HepG2 (cell line): Measurements from ENCODE around the gene SAMSN1. TPM values are rescaled to one million over a fixed set of nuclear protein-coding genes. Genes with fewer than 3 reads are reported as not detected.

Experiments
- ATAC-seq: fragments of 200-7000 bp; cut with Tn5 transposase; 3 replicates; pipeline ENCODE4 v1.9.1; 2020; ENCODE audit warnings: mild to moderate bottlenecking, moderate library complexity
- BruUV-seq: library from RNA; stranded (reverse); fragments of 400-500 nt; replicated peaks from 2 replicates; lab custom pipeline; 2021; lab: Mats Ljungman, UMichigan
- CTCF ChIA-PET: fragments of 300-600 bp; formaldehyde crosslinking; extraction: SDS; loops from one replicate; lab custom pipeline; 2021; ENCODE audit warnings: low total read pairs, inconsistent platforms, low intra/inter-chr PET ratio; lab: Yijun Ruan, JAX
- POLR2A ChIA-PET: fragments of 350-600 bp; sonication (Branson Sonifier 250); formaldehyde crosslinking; loops from one replicate; lab custom pipeline; 2020; ENCODE audit warnings: antibody characterized with exemption, inconsistent platforms; lab: Yijun Ruan, JAX
- DNase-seq: peaks from one replicate; pipeline ENCODE4 v3.0.0-alpha.2; 2015; ENCODE audit warnings: low spot score
- FAIRE-seq: peaks from 3 replicates; lab custom pipeline; 2011; peaks lifted over from hg19 to GRCh38; lab: Jason Lieb, UNC
- H2AFZ ChIP-seq: one replicate; pipeline ENCODE4 v1.6.1; 2011; ENCODE audit warnings: low read length, inconsistent platforms
- H3K27ac ChIP-seq: fragments of 300-600 bp; 3 replicates; pipeline ENCODE4 v1.8.0; 2011; ENCODE audit warnings: mixed run types, mild to moderate bottlenecking, mixed read lengths, low read length, inconsistent platforms; ENCODE audit not compliant: insufficient read depth; ENCODE audit errors: extremely low read length
- H3K27me3 ChIP-seq, 2 experiments: fragments of 200-600 bp in 1 of 2; 2 replicates in 1 of 2; 3 replicates in 1 of 2; pipeline versions ENCODE4 v1.6.0 to v1.8.0; 2011; ENCODE audit warnings: low read length in 2 of 2, mild to moderate bottlenecking in 2 of 2, moderate library complexity in 2 of 2, inconsistent platforms in 1 of 2; ENCODE audit not compliant: insufficient read depth in 2 of 2, control insufficient read depth in 1 of 2
- H3K36me3 ChIP-seq, 2 experiments: fragments of 200-600 bp in 1 of 2; replicated peaks in 1 of 2; 2 replicates in 1 of 2; 3 replicates in 1 of 2; pipeline versions ENCODE4 v1.5.1 to v1.8.0; 2011; ENCODE audit warnings: low read length in 2 of 2, inconsistent platforms in 1 of 2; ENCODE audit not compliant: insufficient read depth in 2 of 2, control insufficient read depth in 1 of 2
- H3K4me1 ChIP-seq: 2 replicates; pipeline ENCODE4 v1.5.1; 2012; ENCODE audit warnings: low read length, inconsistent platforms; ENCODE audit not compliant: insufficient read depth
- H3K4me2 ChIP-seq: 2 replicates; pipeline ENCODE4 v1.6.0; 2011; ENCODE audit warnings: low read depth, low read length, inconsistent platforms
- H3K4me3 ChIP-seq, 3 experiments: fragments of 200-600 bp in 1 of 3; sonication (generic), shearing (Covaris generic) in 1 of 3; replicated peaks in 1 of 3; 2 replicates each; pipeline ENCODE4 v1.5.1; 2011 to 2016; ENCODE audit warnings: low read length in 3 of 3, inconsistent platforms in 2 of 3, low read depth in 2 of 3, mild to moderate bottlenecking in 2 of 3, control low read depth in 1 of 3, mixed read lengths in 1 of 3; ENCODE audit not compliant: insufficient read depth in 1 of 3
- H3K79me2 ChIP-seq: one replicate; pipeline ENCODE4 v1.6.1; 2011; ENCODE audit warnings: low read length, inconsistent platforms; ENCODE audit not compliant: insufficient read depth
- H3K9ac ChIP-seq: 2 replicates; pipeline ENCODE4 v1.6.0; 2011; ENCODE audit warnings: mild to moderate bottlenecking, low read depth, low read length, inconsistent platforms; ENCODE audit not compliant: insufficient read depth
- H3K9me3 ChIP-seq: 2 replicates; pipeline ENCODE4 v1.5.1; 2012; ENCODE audit warnings: mild to moderate bottlenecking, low read length
- H4K20me1 ChIP-seq: 2 replicates; pipeline ENCODE4 v1.6.0; 2011; ENCODE audit warnings: inconsistent platforms, mild to moderate bottlenecking, low read length, moderate library complexity; ENCODE audit not compliant: insufficient read depth
- DR1 ChIP-seq: sonication (generic); formaldehyde crosslinking; IDR thresholded peaks from 2 replicates; pipeline ENCODE4 v1.8.0; 2021; ENCODE audit warnings: mild to moderate bottlenecking, missing genetic modification reagents, inconsistent platforms
- MAFG ChIP-seq: sonication (generic); formaldehyde crosslinking; IDR thresholded peaks from 2 replicates; pipeline ENCODE4 v1.5.1; 2020; ENCODE audit warnings: mild to moderate bottlenecking, missing genetic modification reagents
- TAF1 ChIP-seq: sonication (generic); formaldehyde crosslinking; IDR thresholded peaks from 2 replicates; pipeline ENCODE4 v1.4.0; 2020; ENCODE audit warnings: missing genetic modification reagents
- ZNF652 ChIP-seq: IDR thresholded peaks from 2 replicates; pipeline ENCODE4 v1.6.1; 2016; ENCODE audit warnings: low read depth, borderline replicate concordance
- WGBS: methylation state at CpG from one replicate; pipeline ENCODE4 v1.1.6; 2017; ENCODE audit warnings: low lambda C conversion rate; 5-methylcytosine and 5-hydroxymethylcytosine counted together
- in situ Hi-C: cut with HindIII; loops from 2 replicates; pipeline ENCODE4 v1.10.0; 2017; ENCODE audit warnings: low pct_unique_long_range_greater_than_20kb; ENCODE audit not compliant: extremely low pct_ligation_motif_present
- intact Hi-C: fragments of 100-400 bp; cut with micrococcal nuclease; formaldehyde crosslinking; loops from one replicate; pipeline ENCODE4 v1.10.0; 2022; ENCODE audit not compliant: unreplicated experiment
- polyA plus RNA-seq, 8 experiments: library from polyadenylated mRNA; depleted of rRNA in 3 of 8; stranded (reverse) in 7 of 8; unstranded in 1 of 8; fragments of >200 nt; fragmentation: Illumina TruSeq in 4 of 8; extraction: Trizol in 4 of 8; gene quantifications; 2 replicates each; pipeline versions ENCODE4 v1.2.1 to v1.2.3, GENCODE V29; 2011 to 2016; ENCODE audit warnings: low read depth in 4 of 8, missing spikeins in 1 of 8, mixed read lengths in 1 of 8; ENCODE audit not compliant: insufficient read depth in 1 of 8
- total RNA-seq, 5 experiments: library from RNA; depleted of rRNA; stranded (reverse); fragments of >200 nt; fragmentation: Illumina TruSeq; extraction: Trizol; gene quantifications; 2 replicates each; pipeline ENCODE4 v1.2.3, GENCODE V29; 2016; ENCODE audit warnings: low read depth in 1 of 5
- TF ChIP-seq, protein P1 (sequence below): IDR thresholded peaks from 2 replicates; pipeline ENCODE4 v1.6.1; 2016; ENCODE audit warnings: missing compliant biosample characterization, missing genetic modification reagents, borderline replicate concordance
- TF ChIP-seq, protein P2 (sequence below): sonication (generic); formaldehyde crosslinking; IDR thresholded peaks from 2 replicates; pipeline ENCODE4 v1.5.1; 2020; ENCODE audit warnings: missing genetic modification reagents, mild to moderate bottlenecking, borderline replicate concordance

Gene SAMSN1
- total and polyA plus RNA-seq, 2 of the 13 experiments (the other 11 are each of a cell fraction or from before 2014, with no cell fraction given), result 0.09 TPM; not detected in 1

DNA sequence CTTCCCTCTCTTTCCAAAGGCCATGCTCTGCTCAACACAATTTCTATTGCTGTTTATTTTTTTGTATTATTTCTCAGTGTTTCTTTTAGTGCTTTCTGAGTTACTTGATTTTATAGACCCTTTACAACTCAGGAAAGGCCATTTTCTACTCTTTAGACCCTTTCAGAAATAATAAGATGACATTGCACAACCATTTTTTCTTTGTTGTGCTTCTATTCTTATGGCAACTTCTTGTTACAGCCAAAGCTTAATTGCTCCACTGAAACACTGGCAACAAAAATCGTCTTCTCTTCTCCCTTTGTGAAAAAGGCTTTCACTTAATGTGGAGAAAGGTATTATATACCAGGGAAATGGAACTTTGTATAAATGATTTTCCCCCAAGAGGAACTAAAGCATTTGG is 39.0 kb upstream of the SAMSN1 start:
- no peaks in the 10 kb centered on the region for H3K4me1 ChIP-seq
- no peak for DNase-seq
- H3K27ac ChIP-seq, result no peak overlapping the region
- no TSS peak for BruUV-seq
- no peak overlapping the region for H3K9ac ChIP-seq
- H3K4me2 ChIP-seq, result no peak overlapping the region
- no peaks in the 10 kb centered on the region for H3K27me3 ChIP-seq
- TF ChIP-seq, protein P1, sequence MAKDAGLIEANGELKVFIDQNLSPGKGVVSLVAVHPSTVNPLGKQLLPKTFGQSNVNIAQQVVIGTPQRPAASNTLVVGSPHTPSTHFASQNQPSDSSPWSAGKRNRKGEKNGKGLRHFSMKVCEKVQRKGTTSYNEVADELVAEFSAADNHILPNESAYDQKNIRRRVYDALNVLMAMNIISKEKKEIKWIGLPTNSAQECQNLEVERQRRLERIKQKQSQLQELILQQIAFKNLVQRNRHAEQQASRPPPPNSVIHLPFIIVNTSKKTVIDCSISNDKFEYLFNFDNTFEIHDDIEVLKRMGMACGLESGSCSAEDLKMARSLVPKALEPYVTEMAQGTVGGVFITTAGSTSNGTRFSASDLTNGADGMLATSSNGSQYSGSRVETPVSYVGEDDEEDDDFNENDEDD, result no peak
- no peak for TF ChIP-seq TAF1 (CRISPR knock-in tag)
- TF ChIP-seq ZNF652 (CRISPR knock-in tag), result no peak
- TF ChIP-seq DR1 (CRISPR knock-in tag), result no peak
- no peak for TF ChIP-seq MAFG (CRISPR knock-in tag)
- TF ChIP-seq, protein P2, sequence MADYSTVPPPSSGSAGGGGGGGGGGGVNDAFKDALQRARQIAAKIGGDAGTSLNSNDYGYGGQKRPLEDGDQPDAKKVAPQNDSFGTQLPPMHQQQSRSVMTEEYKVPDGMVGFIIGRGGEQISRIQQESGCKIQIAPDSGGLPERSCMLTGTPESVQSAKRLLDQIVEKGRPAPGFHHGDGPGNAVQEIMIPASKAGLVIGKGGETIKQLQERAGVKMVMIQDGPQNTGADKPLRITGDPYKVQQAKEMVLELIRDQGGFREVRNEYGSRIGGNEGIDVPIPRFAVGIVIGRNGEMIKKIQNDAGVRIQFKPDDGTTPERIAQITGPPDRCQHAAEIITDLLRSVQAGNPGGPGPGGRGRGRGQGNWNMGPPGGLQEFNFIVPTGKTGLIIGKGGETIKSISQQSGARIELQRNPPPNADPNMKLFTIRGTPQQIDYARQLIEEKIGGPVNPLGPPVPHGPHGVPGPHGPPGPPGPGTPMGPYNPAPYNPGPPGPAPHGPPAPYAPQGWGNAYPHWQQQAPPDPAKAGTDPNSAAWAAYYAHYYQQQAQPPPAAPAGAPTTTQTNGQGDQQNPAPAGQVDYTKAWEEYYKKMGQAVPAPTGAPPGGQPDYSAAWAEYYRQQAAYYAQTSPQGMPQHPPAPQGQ (CRISPR knock-in tag), result no peak
- TF ChIP-seq, all 625 proteins: peak for 0
- Histone ChIP-seq H4K20me1 (no peaks in the 10 kb centered on the region), H3K4me3 (no peak overlapping the region), H3K9me3 (no peaks in the 10 kb centered on the region), H3K36me3 (no peaks in the 10 kb centered on the region), H2AFZ (no peak overlapping the region), H3K79me2 (no peaks in the 10 kb centered on the region)
- CTCF ChIA-PET, result no interaction called here
- 0% methylated on average over 1 of the region's 1 CpG for WGBS
- in situ Hi-C loops, result no loop called here
- POLR2A ChIA-PET, result no interaction called here
- intact Hi-C loops, result no loop called here
- ATAC-seq (no peak), FAIRE-seq (no peak)
